HCT116 (cell line): ENCODE data around the gene BSG.

Source experiments
- CEBPB ChIP-seq: IDR thresholded peaks from 2 replicates; pipeline ENCODE4 v1.6.1; 2012; ENCODE audit warnings: low read depth
- CTCF ChIP-seq, 3 experiments: fragments of 200-600 bp in 1 of 3; sonication (generic) in 1 of 3; IDR thresholded peaks in 2 of 3; conservative IDR thresholded peaks in 1 of 3; 2 replicates each; pipeline ENCODE4 v1.5.1; 2012 to 2017; ENCODE audit warnings: low read depth in 2 of 3, low read length in 2 of 3, antibody characterized with exemption in 1 of 3, borderline replicate concordance in 1 of 3, control low read depth in 1 of 3, mild to moderate bottlenecking in 1 of 3, mixed read lengths in 1 of 3, mixed run types in 1 of 3, moderate library complexity in 1 of 3; ENCODE audit not compliant: insufficient read depth in 1 of 3
- POLR2AphosphoS5 ChIP-seq: IDR thresholded peaks from 2 replicates; pipeline ENCODE4 v1.6.1; 2011; ENCODE audit warnings: mild to moderate bottlenecking, low read depth, low read length, moderate library complexity
- YY1 ChIP-seq: IDR thresholded peaks from 2 replicates; pipeline ENCODE4 v1.6.1; 2011; ENCODE audit warnings: low read length, low read depth, moderate library complexity, mild to moderate bottlenecking; ENCODE audit not compliant: insufficient replicate concordance; ENCODE audit errors: extremely low read depth

GRCh38 chr19:619286-620002, 47.0 kb downstream of the BSG start:
- TF ChIP-seq CTCF (IDR thresholded peaks at IDR 0.05 in 2 of 3, conservative IDR thresholded peaks at IDR 0.05 in 1 of 3; ENCODE audit: borderline replicate concordance in 1 of 3, insufficient read depth in 1 of 3, low read depth in 2 of 3, low read length in 2 of 3) (no peak), YY1 (no peak), POLR2AphosphoS5 (no peak), CEBPB (no peak)
